Kidney (tissue), 14 donors: ENCODE results near the gene KCNB1. TPM values are rescaled to one million over a fixed set of nuclear protein-coding genes. Genes with fewer than 3 reads are reported as not detected.

ENCODE experiments used
- DNase-seq, 5 donors: peaks; one replicate each; pipeline ENCODE4 v3.0.0-alpha.2; 2013 to 2020
- FAIRE-seq: peaks from 2 replicates; lab custom pipeline; 2012; peaks lifted over from hg19 to GRCh38; lab: Jason Lieb, UNC
- H3K27ac ChIP-seq, 2 donors: one replicate each; pipeline ENCODE4 v1.7.0; 2013; ENCODE audit warnings: low read depth in 2 of 2, low read length in 2 of 2, inconsistent platforms in 1 of 2
- H3K27me3 ChIP-seq: one replicate; pipeline ENCODE4 v1.7.1; 2013; ENCODE audit warnings: low read length, inconsistent platforms; ENCODE audit not compliant: control insufficient read depth, insufficient read depth
- H3K36me3 ChIP-seq, 3 donors: one replicate each; pipeline versions ENCODE4 v1.7.0 to v1.7.1; 2013; ENCODE audit warnings: low read length in 3 of 3, control low read depth in 1 of 3, inconsistent platforms in 1 of 3; ENCODE audit not compliant: insufficient read depth in 3 of 3, control insufficient read depth in 2 of 3
- H3K4me1 ChIP-seq, 3 donors: one replicate each; pipeline versions ENCODE4 v1.7.0 to v1.7.1; 2013; ENCODE audit warnings: low read length in 3 of 3, inconsistent platforms in 1 of 3, low read depth in 1 of 3; ENCODE audit not compliant: control insufficient read depth in 2 of 3, insufficient read depth in 2 of 3
- H3K4me3 ChIP-seq, 3 donors: one replicate each; pipeline versions ENCODE4 v1.7.0 to v1.8.1; 2013; ENCODE audit warnings: low read length in 3 of 3, control low read depth in 1 of 3, inconsistent platforms in 1 of 3
- H3K9ac ChIP-seq, 3 donors: one replicate each; pipeline versions ENCODE4 v1.7.0 to v1.7.1; 2013; ENCODE audit warnings: low read length in 3 of 3, control low read depth in 1 of 3, inconsistent platforms in 1 of 3
- H3K9me3 ChIP-seq, 3 donors: one replicate each; pipeline versions ENCODE4 v1.7.0 to v1.7.1; 2013; ENCODE audit warnings: low read length in 3 of 3, control low read depth in 1 of 3, inconsistent platforms in 1 of 3; ENCODE audit not compliant: control insufficient read depth in 2 of 3, insufficient read depth in 1 of 3
- intact Hi-C: fragments of 100-400 bp; cut with DNase I; formaldehyde crosslinking; loops from one replicate; pipeline ENCODE4 v1.11.1; 2022
- polyA plus RNA-seq: library from polyadenylated mRNA; stranded (reverse); fragments of 350-450 nt; fragmentation: Illumina TruSeq; extraction: RNeasy Lipid Tissue Mini Kit (QIAGEN cat#74804); gene quantifications from one replicate; pipeline ENCODE4 v1.2.3, GENCODE V29; 2014; ENCODE audit warnings: low read depth, low replicate concordance; ENCODE audit not compliant: insufficient read depth
- total RNA-seq: library from RNA; stranded (reverse); fragmentation: NEBNext Ultra II Directional; extraction: Animal tissue kit (Norgen Biotek cat#: 25700); gene quantifications from one replicate; pipeline ENCODE4 v1.2.1, GENCODE V29; 2021
- TF ChIP-seq, protein P1 (sequence below): IDR thresholded peaks from 3 replicates; pipeline ENCODE4 v1.5.1; 2012; ENCODE audit warnings: mild to moderate bottlenecking, moderate library complexity, borderline replicate concordance; ENCODE audit not compliant: insufficient read depth; ENCODE audit errors: extremely low read depth
- donor health status: control.
- donor health status: control.
- donor health status: control.
- donor health status: control.
- donor health status: control.
- donor health status: DM: yes; HTN: yes; CAD: no.
- donor health status: Normal renal cell carcinoma (clear cell type).

KCNB1 gene
- total and polyA plus RNA-seq, 2 donors from 2014 or later: 0.26 to 1.2 TPM

DNA sequence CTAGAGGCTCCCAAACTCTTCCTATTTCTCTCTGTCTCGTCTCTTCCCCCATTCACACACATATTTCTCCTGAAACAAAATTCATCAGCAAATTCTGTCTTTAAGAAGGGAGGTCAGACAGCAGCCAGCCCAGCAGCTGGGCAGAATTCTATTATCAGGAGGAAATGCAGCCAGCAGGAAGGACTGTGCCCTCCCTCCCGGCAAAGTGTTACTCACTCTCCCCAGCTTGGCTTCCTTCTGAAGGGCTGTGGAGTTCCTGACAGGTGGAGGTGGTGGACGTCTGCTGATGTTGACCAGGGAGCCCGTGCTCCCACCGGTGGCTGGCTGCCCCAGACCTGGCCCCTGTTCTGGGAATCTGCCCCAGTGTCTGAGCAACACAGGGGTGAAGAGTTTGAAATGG, 37.3 kb downstream of the KCNB1 start:
- FAIRE-seq (no peak), DNase-seq (no peak)
- Histone ChIP-seq H3K9ac (no peak overlapping the region), H3K4me1 (no peaks in the 10 kb centered on the region), H3K27me3 (no peaks in the 10 kb centered on the region), H3K9me3 (no peaks in the 10 kb centered on the region), H3K36me3 (no peaks in the 10 kb centered on the region), H3K4me3 (no peak overlapping the region), H3K27ac (no peak overlapping the region)
- TF ChIP-seq, protein P1, sequence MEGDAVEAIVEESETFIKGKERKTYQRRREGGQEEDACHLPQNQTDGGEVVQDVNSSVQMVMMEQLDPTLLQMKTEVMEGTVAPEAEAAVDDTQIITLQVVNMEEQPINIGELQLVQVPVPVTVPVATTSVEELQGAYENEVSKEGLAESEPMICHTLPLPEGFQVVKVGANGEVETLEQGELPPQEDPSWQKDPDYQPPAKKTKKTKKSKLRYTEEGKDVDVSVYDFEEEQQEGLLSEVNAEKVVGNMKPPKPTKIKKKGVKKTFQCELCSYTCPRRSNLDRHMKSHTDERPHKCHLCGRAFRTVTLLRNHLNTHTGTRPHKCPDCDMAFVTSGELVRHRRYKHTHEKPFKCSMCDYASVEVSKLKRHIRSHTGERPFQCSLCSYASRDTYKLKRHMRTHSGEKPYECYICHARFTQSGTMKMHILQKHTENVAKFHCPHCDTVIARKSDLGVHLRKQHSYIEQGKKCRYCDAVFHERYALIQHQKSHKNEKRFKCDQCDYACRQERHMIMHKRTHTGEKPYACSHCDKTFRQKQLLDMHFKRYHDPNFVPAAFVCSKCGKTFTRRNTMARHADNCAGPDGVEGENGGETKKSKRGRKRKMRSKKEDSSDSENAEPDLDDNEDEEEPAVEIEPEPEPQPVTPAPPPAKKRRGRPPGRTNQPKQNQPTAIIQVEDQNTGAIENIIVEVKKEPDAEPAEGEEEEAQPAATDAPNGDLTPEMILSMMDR: no peak
- intact Hi-C loops: no loop called here

DNA sequence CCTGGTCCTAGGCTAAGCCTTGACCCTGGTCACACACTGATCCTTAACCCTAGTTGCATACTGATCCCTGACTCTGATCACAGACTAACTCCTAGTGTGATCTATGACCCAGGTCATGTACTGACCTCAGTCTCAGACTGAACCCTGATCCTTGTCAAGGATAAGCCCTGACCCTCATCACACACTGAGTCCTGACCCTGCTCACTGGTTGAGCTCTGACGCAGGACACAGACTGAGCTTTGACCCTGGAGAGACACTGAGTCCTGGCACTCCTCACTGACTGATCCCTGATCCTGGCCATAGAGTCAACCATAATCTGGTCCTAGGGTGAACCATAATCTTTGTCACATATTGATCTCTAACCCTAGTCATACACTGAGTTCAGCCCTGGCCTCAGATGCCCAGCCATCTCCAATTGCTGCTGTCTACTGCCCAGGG, 37.9 kb downstream of the KCNB1 start:
- Histone ChIP-seq H3K9ac (no peak overlapping the region), H3K9me3 (no peaks in the 10 kb centered on the region), H3K27ac (no peak overlapping the region), H3K4me3 (no peak overlapping the region), H3K4me1 (no peaks in the 10 kb centered on the region), H3K36me3 (no peaks in the 10 kb centered on the region), H3K27me3 (no peaks in the 10 kb centered on the region)
- intact Hi-C loops: no loop called here
- FAIRE-seq (no peak), DNase-seq (no peak)
- TF ChIP-seq, protein P1: no peak

DNA sequence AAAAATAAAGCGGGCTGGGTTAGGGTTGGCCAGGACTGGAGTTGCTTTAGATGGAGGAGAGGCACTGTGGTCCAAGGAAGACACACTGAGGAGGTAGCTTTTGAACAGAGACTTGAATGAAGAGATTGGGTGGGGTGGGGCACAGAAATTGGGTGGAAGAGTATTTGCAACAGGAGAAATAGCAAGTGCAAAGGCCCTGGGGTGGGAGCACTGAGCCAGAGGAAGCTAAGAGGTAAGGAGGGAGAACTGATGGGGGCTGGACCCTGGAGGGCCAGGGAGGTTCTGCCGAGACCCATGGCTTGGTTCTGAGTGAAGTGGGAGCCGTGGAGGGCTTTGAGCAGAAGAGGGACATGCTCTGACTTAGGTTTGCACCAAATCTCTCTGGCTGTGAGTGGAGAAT, 45.4 kb downstream of the KCNB1 start:
- DNase-seq (no peak), FAIRE-seq (no peak)
- no peaks in the 10 kb centered on the region for H3K9me3 ChIP-seq
- H3K9ac ChIP-seq: no peak overlapping the region
- TF ChIP-seq, protein P1: no peak
- H3K27ac ChIP-seq: no peak overlapping the region
- intact Hi-C loops: no loop called here
- no peaks in the 10 kb centered on the region for H3K4me1 ChIP-seq
- no peaks in the 10 kb centered on the region for H3K36me3 ChIP-seq
- no peak overlapping the region for H3K4me3 ChIP-seq
- no peaks in the 10 kb centered on the region for H3K27me3 ChIP-seq

DNA sequence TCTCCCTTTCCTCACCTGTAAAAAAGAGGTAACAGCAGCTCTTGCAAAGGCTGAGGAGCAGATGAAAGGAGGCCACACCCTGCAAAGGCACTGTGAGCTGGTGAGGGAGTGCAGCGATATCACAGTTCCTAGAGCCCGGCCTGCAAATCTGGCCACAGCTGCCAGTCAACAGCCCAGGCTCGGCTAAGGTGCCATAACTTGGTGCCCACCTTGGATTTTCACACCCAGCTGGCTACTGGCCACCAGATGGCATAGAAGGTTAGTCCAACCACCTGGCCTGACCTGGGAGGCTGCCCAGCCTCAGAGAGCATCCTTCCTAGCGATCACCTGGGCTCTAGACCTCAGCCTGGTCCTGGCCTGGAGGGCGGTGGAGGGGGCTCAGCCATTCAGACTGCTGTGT, 46.8 kb downstream of the KCNB1 start:
- H3K27me3 ChIP-seq: no peaks in the 10 kb centered on the region
- DNase-seq (no peak), FAIRE-seq (no peak)
- H3K4me1 ChIP-seq: no peaks in the 10 kb centered on the region
- H3K4me3 ChIP-seq: no peak overlapping the region
- intact Hi-C loops: no loop called here
- H3K9ac ChIP-seq: no peak overlapping the region
- no peak overlapping the region for H3K27ac ChIP-seq
- H3K36me3 ChIP-seq: no peaks in the 10 kb centered on the region
- TF ChIP-seq, protein P1: no peak
- no peaks in the 10 kb centered on the region for H3K9me3 ChIP-seq
